Brain microvascular endothelial cell (primary cell): ENCODE results near the gene CABP7.
"Not testable (repeated sequence)": the region's sequence is repeated elsewhere in the genome, so short reads cannot be mapped to it uniquely, and the experiment has no call there.

Experiments
- DNase-seq: peaks from one replicate; pipeline ENCODE4 v3.0.0-alpha.2; 2020
- H3K27ac ChIP-seq: fragments of 250-450 bp; sonication (Bioruptor Pico); 2 replicates; pipeline ENCODE4 v1.5.1; 2020; ENCODE audit warnings: mild to moderate bottlenecking, moderate library complexity
- H3K27me3 ChIP-seq: fragments of 250-450 bp; sonication (Bioruptor Pico); replicated peaks from 2 replicates; pipeline ENCODE4 v1.5.1; 2020; ENCODE audit warnings: mild to moderate bottlenecking
- H3K36me3 ChIP-seq: fragments of 250-450 bp; sonication (Bioruptor Pico); replicated peaks from 2 replicates; pipeline ENCODE4 v1.5.1; 2020; ENCODE audit warnings: mild to moderate bottlenecking
- H3K4me3 ChIP-seq: 2 replicates; pipeline ENCODE4 v1.5.1; 2011; ENCODE audit warnings: low read depth, mild to moderate bottlenecking, control low read depth, low read length, moderate library complexity
- in situ Hi-C: cut with HindIII; loops from 2 replicates; pipeline ENCODE4 v1.10.0; 2017; ENCODE audit warnings: low sequenced_read_pairs, low pct_ligation_motif_present
- TF ChIP-seq, protein P1 (sequence below): IDR thresholded peaks from 2 replicates; pipeline ENCODE4 v1.5.1; 2011; ENCODE audit warnings: low read depth, mild to moderate bottlenecking, moderate library complexity, low read length, control low read depth, inconsistent platforms; ENCODE audit errors: missing control alignments

The CABP7 gene

DNA sequence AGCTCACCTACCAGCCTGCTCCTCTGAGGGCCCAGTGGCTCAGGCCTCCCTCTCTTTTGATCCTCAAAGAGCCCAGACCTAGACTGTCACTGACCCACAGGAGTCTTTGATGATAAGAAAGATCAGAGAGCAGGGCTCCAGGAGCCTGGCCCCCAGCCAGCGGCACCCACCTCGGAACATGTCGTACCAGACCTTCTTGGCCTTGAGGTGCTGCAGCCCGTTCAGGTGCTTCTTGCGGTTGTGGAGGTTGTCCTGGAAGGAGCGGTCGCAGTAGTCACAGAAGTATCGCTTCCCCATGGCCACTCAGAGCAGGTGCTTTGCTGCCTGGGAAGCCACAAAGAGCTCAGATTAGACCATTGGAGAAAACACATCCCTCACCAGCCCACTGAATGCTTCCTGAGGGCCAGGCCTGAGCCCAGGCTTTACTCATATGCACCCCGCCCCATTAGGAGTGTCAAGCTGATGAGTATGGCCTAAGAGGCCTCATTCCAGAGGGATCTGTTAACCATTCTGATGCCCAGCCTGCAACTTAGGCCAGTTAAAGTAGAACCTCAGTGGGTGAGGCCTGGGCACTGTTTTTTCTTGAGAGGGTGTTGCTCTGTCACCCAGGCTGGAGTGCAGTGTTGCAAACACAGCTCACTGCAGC is 28.6 kb downstream of the CABP7 start:
- in situ Hi-C loops = no loop called here
- Histone ChIP-seq H3K36me3 (no peaks in the 10 kb centered on the region), H3K27me3 (no peaks in the 10 kb centered on the region), H3K27ac (no peak overlapping the region), H3K4me3 (no peak overlapping the region)
- TF ChIP-seq, protein P1, sequence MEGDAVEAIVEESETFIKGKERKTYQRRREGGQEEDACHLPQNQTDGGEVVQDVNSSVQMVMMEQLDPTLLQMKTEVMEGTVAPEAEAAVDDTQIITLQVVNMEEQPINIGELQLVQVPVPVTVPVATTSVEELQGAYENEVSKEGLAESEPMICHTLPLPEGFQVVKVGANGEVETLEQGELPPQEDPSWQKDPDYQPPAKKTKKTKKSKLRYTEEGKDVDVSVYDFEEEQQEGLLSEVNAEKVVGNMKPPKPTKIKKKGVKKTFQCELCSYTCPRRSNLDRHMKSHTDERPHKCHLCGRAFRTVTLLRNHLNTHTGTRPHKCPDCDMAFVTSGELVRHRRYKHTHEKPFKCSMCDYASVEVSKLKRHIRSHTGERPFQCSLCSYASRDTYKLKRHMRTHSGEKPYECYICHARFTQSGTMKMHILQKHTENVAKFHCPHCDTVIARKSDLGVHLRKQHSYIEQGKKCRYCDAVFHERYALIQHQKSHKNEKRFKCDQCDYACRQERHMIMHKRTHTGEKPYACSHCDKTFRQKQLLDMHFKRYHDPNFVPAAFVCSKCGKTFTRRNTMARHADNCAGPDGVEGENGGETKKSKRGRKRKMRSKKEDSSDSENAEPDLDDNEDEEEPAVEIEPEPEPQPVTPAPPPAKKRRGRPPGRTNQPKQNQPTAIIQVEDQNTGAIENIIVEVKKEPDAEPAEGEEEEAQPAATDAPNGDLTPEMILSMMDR = no peak
- DNase-seq = no peak

DNA sequence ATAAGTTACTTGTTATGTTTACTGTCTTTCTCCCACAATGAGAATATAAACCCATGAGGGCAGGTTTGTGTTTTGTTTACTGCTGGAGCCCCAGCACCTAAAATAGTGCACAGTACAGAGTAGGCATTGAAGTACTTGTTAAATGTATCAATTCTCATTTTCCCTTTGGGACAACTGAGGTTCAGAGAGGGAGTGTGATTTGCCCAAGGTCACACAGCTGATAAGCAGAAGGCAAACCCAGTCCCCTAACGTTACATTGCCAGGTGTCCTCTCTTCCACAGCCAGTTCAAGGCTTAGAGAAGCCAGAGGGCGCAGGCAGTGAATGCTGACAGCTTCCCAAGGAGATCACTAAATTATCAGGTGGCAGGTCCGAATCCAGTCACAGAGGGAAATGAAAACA is 30.2 kb downstream of the CABP7 start:
- TF ChIP-seq, protein P1 = no peak
- Histone ChIP-seq H3K27ac (no peak overlapping the region), H3K36me3 (no peaks in the 10 kb centered on the region), H3K27me3 (no peaks in the 10 kb centered on the region), H3K4me3 (no peak overlapping the region)
- in situ Hi-C loops = no loop called here
- no peak for DNase-seq

DNA sequence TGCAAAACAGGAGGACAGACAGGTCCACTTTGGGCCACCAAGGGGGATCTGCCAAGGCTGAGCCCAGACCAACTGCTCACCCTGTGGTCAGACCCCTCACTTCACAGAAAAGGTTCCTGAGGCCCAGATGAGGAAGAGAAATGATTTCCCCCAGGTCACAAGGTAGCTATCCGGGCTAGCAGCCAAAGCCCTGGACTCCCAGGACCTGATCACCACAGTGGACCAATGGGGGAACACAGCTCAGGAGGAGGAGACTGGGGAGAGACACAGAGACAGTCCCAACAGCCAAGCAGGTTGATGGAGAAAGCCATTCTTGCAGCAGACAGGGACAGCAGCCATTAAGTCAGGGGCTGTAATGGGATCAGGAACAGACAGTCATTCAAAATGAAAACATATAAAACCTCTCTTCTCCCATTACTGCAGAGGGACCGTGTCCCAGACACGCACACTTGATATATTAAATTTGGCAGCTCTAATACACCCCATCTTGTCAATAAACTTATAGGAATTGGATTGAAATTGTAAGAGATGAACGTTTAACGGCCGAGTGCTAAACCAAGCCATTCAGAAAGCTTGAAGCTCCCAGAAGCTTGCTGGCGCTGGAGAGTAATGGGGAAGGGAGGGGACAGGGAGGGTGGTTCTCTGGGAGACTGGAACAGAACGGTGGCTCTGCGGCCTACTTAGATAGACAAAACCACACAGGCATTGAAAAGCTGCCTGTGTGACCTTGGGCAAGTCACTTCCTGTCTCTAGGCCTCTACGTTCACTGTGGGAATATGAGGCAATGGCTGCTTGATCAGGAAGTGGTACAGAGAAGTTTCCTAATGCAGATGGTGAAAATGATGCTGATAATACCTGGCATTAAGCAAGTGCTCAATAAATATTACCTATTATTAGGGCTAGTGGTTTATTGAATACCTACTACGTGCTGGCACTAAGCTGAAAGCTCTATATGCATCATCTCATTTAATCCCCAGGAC is 31.0 kb downstream of the CABP7 start:
- in situ Hi-C loops = no loop called here
- H3K36me3 ChIP-seq = no peaks in the 10 kb centered on the region
- H3K27me3 ChIP-seq = no peaks in the 10 kb centered on the region
- TF ChIP-seq, protein P1 = no peak
- no peak overlapping the region for H3K4me3 ChIP-seq
- no peak for DNase-seq
- no peak overlapping the region for H3K27ac ChIP-seq

DNA sequence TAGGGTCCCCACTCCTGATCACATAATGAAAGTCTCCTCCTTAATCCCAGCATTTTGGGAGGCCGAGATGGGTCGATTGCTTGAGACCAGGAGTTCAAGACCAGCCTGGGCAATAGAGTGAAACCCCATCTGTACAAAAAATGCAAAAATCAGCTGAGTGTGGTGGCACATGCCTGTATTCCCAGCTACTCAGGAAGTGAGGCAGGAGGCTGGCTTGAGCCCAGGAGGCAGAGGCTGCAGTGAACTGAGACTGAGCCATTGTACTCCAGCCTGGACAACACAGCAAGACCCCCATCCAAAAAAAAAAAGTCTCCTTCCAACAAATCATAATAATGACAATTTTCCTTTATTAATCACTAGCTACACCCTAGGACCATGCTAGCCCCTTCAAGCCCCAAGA is 31.9 kb downstream of the CABP7 start:
- Histone ChIP-seq H3K36me3 (no peaks in the 10 kb centered on the region), H3K4me3 (no peak overlapping the region), H3K27ac (no peak overlapping the region), H3K27me3 (no peaks in the 10 kb centered on the region)
- in situ Hi-C loops = no loop called here
- TF ChIP-seq, protein P1 = no peak
- DNase-seq = no peak

DNA sequence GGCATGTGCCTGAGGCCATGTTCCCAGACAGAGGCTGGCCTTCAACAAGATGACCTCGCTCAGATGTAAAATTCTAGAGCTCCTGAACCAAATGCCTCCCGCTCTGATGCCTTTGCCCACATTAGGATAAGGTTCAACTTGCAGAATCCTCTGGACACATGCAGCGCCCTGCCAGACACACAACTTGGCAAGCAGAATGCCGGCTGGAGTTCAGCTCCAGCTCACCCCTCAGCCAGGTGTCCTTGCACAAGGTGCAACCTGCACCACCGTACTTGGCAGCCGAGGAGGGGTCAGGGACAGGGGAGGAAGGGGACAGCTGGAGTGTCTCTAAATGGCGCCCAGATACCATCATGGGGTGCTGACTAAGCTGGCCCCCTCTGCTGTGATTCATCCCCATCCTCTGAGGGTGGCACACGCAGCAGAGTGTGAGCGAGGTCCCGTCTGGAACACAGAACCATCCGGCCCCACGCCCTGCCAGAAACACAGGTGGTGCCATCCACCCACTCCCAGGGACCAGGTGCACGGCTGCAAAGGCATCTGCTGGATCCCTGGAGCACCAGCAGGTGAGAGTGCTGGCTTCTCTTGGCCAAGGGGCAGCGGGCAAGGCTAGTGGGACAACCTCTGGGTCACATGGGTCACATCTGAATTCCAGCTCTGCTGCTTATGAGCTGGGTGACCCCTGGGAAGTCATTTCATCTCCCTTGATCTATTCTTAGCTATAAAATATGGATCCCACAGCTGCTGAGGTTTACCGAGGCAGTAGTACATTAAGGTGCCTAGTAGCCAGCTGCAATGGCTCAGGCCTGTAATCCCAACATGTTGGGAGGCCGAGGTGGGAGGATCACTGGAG is 34.2 kb downstream of the CABP7 start:
- DNase-seq = no peak
- H3K4me3 ChIP-seq = no peak overlapping the region
- TF ChIP-seq, protein P1 = no peak
- in situ Hi-C loops = no loop called here
- no peaks in the 10 kb centered on the region for H3K27me3 ChIP-seq
- H3K27ac ChIP-seq = no peak overlapping the region
- no peaks in the 10 kb centered on the region for H3K36me3 ChIP-seq

DNA sequence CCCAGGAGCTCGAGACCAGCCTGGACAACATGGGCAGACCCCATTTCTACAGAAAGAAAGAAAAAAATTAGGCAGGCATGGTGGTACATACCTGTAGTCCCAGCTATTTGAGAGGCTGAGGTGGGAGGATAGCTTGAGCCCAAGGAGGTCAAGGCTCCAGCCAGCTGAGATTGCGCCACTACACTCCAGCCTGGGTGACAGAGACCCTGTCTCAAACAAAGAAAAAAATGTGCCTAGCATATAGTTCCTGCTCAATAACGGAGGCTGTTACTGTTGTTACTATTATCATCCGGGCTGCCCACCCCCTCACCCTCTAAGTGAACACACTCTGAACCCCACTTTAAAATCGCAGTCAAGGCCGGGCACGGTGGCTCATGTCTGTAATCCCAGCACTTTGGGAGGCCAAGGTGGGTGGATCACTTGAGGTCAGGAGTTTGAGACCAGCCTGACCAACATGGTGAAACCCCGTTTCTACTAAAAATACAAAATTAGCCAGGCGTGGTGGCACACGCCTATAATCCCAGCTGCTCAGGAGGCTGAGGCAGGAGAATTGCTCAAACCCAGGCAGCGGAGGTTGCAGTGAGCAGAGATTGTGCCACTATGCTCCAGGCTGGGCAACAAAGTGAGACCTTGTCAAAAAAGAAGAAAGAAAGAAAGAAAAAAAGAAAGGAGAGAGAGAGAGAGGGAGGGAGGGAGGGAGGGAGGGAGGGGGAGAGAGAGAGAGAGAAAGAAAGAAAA is 35.0 kb downstream of the CABP7 start:
- DNase-seq, H3K27ac ChIP-seq, H3K36me3 ChIP-seq, H3K27me3 ChIP-seq, H3K4me3 ChIP-seq, in situ Hi-C loops: not testable (repeated sequence)
